ENCODE results near the gene PRKCA.

Gene PRKCA

GRCh38 chr17:66673668-66674276 is 371.4 kb downstream of the PRKCA start:
- DNase-seq, result peak; percentile 4 to 37

DNA sequence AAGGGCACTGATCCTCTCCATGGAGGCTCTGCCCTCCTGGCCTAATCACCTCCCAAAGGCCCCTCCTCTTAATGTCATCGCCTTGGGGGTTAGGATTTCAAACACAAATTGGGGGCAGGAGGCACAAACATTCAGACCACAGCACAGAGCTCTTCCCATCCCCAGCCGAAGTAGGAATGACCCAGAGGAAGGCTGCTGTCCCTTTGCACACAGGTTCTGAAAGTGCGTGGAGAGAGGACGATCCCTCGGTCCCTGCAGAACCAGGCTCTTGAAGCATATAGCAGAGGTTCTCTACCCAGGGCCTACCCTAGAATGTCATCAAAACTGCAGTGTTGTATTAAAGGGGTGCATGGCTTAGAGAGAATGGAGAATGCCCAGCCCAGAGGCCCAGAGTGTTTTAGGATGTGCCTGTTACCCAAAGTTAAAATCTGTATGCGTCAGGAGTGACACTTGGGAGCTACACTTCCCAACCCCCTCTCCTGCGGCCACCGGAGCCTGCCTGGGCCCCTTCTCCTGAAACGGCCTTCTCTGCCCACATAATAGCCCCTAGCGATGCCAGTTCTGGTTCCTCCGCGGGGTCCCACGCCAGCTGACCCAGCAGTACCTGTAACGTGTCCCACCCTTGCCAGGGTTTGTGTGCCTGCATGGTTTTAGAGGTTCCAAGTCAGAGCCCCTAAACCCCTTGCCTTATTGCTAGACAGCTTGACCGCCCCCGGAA is 373.0 kb downstream of the PRKCA start:
- DNase-seq, result no peak

- no peak for DNase-seq
These were observed 373.6 kb downstream of the PRKCA start for GRCh38 chr17:66675991-66676371.

- DNase-seq, result no peak
These were observed 374.0 kb downstream of the PRKCA start for GRCh38 chr17:66676421-66676820.

DNA sequence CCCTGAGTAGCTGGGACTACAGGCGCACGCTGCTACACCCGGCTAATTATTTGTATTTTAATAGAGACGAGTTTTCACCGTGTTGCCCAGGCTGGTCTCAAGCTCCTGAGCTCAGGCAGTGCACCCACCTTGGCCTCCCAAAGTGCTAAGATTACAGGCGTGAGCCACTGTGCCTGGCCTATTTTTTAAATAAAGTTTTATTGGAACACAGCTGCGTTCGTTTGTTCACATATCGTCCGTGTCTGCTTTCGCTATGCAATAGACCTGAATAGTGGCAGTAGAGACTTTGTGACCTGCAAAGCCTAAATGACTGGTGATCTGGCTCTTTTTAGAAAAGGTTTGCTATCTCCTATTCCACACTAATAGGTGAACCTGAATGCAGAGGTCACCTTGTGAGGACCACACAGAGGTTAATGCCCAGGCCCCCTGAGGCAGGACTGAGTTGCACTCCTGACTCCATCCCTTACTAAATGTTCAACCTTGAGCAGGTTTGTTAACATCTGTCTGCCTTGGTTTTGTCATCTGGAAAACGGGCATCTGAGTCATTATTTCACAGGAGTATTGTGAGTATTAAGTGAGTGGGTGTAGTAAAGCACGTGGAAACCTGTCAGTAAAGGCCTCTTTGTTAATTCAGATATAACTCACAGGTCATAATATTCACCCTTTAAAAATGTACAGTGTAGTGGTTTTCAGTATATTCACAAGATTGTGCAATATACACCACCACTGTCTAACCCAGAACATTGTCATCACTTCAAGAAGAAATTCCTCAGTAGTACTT is 375.0 kb downstream of the PRKCA start:
- no peak for DNase-seq

- no peak for DNase-seq
These were observed 375.6 kb downstream of the PRKCA start for GRCh38 chr17:66678061-66678460.

DNA sequence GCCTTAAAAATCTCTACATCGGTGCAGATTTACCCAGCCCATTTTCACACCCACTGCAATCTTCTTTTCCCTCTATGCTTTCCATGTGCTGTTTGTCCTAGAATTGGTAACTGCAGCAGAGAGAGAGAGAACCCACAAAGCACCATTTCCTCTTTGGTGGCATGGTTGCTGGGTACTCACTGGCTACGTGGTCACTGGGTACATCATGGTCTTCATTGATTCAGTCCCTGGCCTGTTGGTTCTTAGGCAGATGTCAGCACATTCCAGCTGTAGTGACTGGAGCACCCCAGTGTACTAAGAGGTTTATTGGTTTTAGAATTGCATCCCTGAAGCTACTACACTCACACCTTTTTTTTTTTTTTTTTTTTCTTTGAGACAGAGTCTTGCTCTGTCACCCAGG is 376.4 kb downstream of the PRKCA start:
- DNase-seq, result no peak

DNA sequence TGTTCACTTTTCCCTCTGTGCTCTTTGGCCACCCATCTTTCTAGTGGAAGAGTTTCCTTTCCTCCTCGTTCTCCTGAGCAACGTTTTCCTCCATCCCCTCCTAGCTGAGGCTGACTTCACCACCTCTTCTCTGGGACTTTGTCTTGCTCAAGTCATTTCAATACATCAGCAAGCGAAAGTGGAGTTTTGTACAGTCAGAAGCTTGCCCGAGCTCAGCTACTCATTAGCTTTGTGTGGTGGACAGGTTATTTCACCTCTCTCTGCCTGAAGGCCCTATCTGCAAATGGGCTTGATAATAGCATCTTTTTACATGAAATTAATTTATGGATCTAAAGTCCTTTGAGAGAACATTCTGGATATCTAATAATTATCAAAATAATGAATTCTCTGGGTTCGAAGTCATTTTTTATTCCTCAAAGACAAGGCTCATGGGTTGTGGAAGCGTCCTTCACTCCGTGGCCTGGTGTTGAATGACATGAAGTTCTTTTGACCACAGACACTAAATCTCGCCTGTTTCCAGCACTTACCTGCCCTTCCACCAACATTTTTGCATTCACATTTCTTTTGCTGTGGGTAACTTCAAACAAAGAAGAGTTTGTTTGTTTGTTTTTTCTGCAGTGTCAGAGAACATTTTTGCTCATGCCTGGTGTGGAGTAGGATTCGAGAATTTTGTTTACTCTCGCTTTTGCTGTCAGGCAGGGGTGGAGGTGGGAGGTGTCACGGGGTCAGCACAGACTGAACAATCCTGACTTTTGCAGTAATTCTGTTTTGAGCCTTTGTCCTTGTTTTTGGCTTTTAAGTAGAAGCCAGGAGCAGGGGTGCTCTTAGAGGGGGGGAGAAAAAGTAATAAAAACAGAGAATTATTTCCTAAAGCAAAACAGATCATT is 377.5 kb downstream of the PRKCA start:
- DNase-seq, result no peak

DNA sequence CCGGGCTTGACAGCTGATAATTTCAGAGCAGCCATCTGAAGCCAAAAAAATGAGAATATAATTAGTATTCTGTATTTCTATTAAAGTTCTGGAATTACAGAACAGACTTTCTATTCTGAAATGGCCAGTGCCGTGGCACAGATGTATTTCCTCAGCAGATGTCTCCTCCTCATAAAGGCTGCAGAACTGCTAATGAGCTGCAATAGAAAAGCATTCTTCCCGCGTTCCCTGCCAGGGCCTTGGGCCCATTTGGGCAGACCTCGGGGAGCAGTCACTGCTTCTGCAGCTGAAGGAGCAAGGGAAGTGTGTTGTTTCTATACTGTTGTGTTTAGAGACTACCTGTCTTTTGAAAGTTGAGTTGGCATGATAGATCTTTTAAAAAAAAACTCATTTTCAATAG is 379.9 kb downstream of the PRKCA start:
- peak in 1 of 2 experiments; percentile 43 for DNase-seq

DNA sequence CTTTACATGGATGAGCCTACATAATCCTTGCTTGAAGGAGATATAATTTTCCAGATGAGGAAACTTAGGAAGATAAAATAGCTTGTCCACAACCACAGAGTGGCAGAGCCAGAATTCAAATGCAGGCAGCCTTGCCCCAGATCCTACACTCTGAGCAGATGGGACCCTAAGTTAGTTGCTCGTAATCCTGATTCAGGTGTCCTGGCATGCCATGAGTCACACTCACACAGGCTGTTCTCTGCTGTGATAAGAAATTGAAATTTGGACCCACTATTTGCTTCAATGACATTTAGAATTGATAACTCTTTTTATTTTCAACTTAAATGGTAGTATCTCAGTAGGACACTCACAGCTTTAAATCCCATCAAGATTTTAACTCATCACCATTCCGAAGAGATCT is 381.8 kb downstream of the PRKCA start:
- no peak for DNase-seq

DNA sequence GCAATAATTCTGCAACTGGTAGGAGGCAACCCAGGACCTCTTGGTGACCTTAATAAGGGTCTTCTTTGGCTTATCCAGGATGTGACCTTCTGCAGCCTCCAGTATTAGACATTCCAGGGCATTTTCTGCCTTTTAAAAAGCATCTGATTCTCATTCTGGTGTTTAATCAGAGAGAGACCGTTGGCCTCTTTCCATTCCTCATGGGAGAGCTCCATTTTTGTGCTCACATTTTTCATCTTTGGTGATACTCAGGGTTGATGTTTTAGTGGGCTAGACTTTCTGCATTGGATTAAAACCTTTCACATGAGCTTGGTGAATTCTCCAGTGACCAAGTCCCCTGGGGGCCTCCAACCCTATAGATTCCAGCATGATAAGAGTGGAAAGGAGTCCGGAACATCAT is 382.3 kb downstream of the PRKCA start:
- no peak for DNase-seq

DNA sequence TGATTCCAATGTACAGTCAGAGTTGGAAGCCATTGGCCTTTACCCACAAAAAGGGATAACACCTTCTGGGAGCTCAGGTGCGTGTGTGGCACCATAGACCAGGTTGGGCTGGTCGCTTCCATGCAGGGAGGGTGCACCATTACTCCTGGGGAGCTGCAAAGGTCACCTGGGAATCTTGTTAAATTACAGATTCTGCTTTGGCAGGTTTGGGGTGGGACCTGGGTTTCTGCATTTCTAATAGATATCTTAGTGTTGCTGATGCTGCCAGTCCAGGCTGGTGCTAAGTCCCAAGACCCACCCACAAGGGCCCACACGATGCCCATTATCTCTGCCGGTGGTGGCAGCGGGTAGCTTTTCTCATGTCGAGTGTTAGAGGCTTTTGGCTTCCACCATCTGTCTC is 384.2 kb downstream of the PRKCA start:
- DNase-seq, result no peak

- DNase-seq, result no peak
These were observed 385.3 kb downstream of the PRKCA start for GRCh38 chr17:66687570-66688284.

- DNase-seq, result no peak
These were observed 386.8 kb downstream of the PRKCA start for GRCh38 chr17:66689221-66689620.

GRCh38 chr17:66690166-66690565 is 387.8 kb downstream of the PRKCA start:
- DNase-seq, result no peak

DNA sequence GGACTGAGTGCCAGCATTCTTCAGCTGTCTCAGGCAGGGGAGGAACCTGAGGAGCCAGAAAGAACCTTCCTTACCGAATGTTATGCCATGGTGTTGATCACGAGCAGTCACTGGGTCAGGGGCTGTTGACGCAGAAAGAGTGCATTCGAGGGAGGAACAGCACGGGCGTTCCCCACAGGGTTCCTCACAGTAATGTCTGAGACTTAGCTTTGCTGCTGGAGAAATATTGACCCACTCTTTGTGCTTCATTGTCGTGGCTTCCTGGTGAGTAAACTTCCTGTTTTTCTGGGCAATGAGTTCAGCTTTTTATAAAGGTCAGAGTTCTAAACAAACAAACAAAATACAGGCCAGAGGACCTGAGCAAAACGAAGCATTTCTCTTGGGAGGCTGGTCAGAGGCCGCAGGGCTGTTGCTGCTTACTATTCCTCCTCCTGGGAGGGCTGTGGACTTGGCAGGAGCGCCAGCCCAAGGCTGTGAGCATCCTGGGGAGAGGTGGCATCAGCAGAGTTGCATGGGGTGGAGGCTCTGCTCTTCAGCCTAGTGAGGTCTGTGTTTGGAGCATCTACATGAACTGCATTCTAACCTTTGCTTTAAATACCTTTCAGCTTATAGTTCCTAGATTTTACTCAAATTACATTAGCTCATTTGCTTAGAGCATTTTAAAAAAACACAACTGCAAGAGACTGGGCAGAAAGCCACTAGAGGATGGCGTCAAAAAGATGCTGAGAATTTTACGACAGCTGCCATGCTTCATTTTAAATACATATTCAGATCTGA is 389.4 kb downstream of the PRKCA start:
- DNase-seq, result peak; percentile 15 to 45

DNA sequence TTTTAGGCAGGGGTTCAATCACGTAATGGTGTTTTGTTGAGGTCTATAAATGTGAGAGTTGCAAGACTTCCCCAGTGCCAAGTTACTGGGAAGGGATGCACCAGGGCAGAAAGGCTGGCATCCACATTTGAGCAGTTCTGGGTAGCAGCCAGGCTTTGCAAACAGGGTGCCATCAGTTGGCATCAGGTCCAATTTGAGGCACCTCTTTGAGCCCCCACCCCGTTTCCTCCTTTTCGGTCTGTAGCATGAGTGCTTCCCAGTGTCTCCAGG is 389.9 kb downstream of the PRKCA start:
- peak in 1 of 2 experiments; percentile 45 for DNase-seq

DNA sequence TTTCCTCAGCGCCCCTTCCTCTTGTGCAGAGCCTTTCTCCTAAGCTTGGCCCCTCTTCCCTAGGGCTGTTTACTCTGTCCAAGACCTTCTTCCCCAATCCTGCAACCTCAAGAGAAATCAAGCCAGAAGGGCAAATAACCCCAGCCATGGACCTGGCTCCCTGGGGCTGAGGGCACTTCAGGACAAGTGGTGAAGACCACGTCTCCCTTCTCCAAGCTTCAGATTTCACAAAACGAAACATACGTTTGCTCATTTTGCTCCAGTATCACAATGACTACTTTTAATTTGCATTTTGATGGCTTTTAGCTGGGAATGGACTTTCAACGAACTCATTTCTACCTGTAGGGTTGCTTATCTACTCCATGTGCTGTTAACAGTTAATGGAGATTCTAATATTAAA is 392.7 kb downstream of the PRKCA start:
- DNase-seq, result no peak

- no peak for DNase-seq
These were observed 395.9 kb downstream of the PRKCA start for GRCh38 chr17:66698270-66698669.

- DNase-seq, result no peak
These were observed 399.0 kb downstream of the PRKCA start for GRCh38 chr17:66701462-66701861.

DNA sequence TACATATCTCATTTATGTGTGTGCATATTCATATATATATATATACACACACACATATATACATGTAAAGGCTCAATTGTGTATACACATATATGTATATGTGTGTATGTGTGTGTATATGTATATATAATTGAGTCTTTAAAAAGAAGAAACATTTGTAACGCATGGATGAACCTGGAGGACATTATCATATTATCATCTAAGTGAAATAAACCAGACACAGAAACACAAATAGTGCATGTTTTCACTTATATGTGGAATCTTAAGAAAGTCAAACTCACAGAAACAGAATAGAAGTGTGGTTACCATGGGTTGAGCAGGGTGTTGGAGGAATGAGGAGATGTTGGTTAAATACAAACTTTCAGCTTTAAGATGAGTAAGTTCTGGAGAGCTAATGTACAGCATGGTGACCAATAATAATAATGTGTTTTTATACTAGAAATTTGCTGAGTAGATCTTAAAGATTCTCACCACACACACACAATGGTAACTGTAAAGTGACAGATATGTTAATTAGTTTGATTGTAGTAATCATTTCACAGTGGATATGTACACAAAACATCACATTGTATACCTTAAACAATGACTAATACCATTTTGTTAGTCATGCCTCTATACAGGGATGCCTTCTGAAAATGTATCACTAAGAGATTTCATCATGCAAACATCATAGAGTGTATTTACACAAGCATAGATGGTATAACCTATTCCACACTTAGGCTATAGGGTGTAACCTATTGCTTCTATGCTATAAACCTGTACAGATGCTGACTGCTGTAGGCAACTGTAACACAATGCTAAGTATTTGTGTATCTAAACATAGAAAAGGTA is 399.9 kb downstream of the PRKCA start:
- no peak for DNase-seq

Data from NCI-H446 (cell line).